Measurements from ENCODE around the gene ADCY4.
"Not testable (repeated sequence)": the region's sequence is repeated elsewhere in the genome, so short reads cannot be mapped to it uniquely, and the experiment has no call there.

The ADCY4 gene

GRCh38 chr14:24356208-24356607 is 21.3 kb upstream of the ADCY4 start:
- no peak for TF ChIP-seq CTCF (IDR thresholded peaks at IDR 0.05; ENCODE audit: low read depth, low read length)
- no peak overlapping the region for H3K4me3 ChIP-seq (ENCODE audit: low read depth, low read length)

GRCh38 chr14:24355009-24355408 is 20.1 kb upstream of the ADCY4 start:
- H3K4me3 ChIP-seq (ENCODE audit: low read depth, low read length): no peak overlapping the region
- no peak for TF ChIP-seq CTCF (IDR thresholded peaks at IDR 0.05; ENCODE audit: low read depth, low read length)

GRCh38 chr14:24354482-24354825 is 19.6 kb upstream of the ADCY4 start:
- H3K4me3 ChIP-seq (ENCODE audit: low read depth, low read length): not testable (repeated sequence)

- TF ChIP-seq CTCF (IDR thresholded peaks at IDR 0.05; ENCODE audit: low read depth, low read length): no peak
- H3K4me3 ChIP-seq (ENCODE audit: low read depth, low read length): no peak overlapping the region
These were observed 18.9 kb upstream of the ADCY4 start for GRCh38 chr14:24353559-24354481.

GRCh38 chr14:24351517-24351916 is 16.6 kb upstream of the ADCY4 start:
- TF ChIP-seq CTCF (IDR thresholded peaks at IDR 0.05; ENCODE audit: low read depth, low read length): no peak
- H3K4me3 ChIP-seq (ENCODE audit: low read depth, low read length): no peak overlapping the region

- no peak overlapping the region for H3K4me3 ChIP-seq (ENCODE audit: low read depth, low read length)
- TF ChIP-seq CTCF (IDR thresholded peaks at IDR 0.05; ENCODE audit: low read depth, low read length): no peak
These were observed 14.9 kb upstream of the ADCY4 start for GRCh38 chr14:24349742-24350141.

- no peak overlapping the region for H3K4me3 ChIP-seq (ENCODE audit: low read depth, low read length)
- TF ChIP-seq CTCF (IDR thresholded peaks at IDR 0.05; ENCODE audit: low read depth, low read length): no peak
These were observed 13.3 kb upstream of the ADCY4 start for GRCh38 chr14:24348186-24348585.

- TF ChIP-seq CTCF (IDR thresholded peaks at IDR 0.05; ENCODE audit: low read depth, low read length): no peak
- no peak overlapping the region for H3K4me3 ChIP-seq (ENCODE audit: low read depth, low read length)
These were observed 12.3 kb upstream of the ADCY4 start for GRCh38 chr14:24347134-24347533.

All from WI38 (cell line).